NCI-H82 treated with DMSO at 0.1 percent for 48 hours (cell line): Measurements from ENCODE around the gene MMP24.
A peak's percentile ranks its signal among the peaks of the same experiment; 100 is the strongest.

ENCODE experiments used
- DNase-seq: peaks from one replicate; lab custom pipeline; 2025; ENCODE audit not compliant: unreplicated experiment; lab: John Stamatoyannopoulos, UW

MMP24 gene

DNA sequence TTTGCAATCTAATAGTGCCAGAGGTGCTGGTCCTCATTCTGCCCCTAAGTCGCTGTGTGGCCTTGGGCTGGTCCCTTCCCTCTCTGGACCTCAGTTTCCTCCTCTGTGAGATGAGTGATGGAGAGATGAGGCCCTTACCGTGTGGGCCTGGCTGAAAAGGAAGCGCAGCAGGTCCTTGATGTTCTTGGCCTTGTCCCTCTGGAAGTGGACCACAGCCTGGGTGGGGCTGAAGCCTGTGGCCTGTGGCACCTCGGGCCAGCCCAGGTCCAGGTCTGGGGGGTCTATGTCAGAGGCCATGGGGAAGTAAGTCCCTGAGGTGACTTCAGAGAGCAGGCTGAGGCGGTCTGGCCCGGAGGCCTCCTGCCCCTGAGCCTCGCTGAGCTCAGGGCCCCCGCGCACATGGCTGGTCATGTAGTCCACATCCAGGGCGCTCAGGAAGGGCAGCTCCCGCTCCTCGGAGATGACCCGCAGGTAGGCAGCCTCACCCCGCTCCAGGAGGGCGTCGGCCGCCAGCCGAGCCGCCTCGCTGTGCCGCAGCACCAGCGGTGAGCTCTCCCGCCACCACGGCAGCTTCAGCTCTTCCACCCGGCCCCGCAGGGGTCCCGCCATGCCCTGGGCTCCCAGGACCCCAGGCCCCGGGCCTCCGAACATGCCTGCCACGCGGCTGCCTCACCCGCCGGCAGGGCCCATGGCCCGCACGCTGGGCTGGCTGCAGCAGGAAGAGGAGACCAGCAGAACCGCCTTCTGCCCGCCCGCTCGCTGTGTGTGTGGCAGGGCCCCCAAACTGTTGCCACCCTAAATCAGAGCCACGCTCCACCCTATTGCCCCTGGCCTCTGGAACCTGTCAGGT is 65.4 kb downstream of the MMP24 start, which contains the start of gene FAM83C:
Gene FAM83C, minus strand, starts transcription at position 772 of the 850 bp plus-strand sequence. Its CDS starts 121 bp downstream, at position 651.
- DNase-seq = no peak

DNA sequence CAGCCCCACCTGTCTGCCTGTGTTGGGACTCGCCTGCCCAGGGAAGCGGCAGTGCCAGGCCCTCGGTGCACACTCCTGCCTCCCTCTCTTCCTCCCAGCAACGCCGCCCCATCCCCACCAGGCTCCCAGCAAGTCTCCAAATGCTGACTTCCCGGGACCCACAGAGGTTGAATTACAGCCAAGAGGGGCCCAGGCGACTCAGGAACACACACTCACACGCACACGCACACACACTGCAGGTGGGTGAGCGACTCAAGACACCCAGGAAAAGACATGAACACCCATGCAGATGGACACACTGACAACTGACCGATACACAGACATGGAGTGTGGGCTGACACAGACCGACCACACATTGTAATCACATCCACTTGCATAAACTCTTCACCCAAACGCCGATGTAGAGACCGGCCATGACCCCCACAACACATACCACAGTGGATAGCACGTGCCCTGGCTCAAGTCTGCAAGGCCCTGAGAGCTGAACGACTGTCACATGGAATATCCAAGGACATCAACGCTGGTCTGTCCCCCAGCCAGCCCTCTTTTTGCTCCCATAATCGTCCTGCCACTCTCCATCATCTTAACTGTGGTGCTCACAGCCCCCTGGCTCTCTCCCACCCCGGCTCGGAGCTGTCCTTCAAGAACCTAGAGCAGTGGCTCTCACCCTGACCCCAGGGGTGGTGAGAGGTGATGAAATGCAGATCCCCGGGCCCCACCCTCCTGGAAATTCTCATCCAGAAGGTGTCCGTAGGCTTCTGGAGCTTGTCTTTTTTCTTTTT is 66.2 kb downstream of the MMP24 start:
- no peak for DNase-seq

DNA sequence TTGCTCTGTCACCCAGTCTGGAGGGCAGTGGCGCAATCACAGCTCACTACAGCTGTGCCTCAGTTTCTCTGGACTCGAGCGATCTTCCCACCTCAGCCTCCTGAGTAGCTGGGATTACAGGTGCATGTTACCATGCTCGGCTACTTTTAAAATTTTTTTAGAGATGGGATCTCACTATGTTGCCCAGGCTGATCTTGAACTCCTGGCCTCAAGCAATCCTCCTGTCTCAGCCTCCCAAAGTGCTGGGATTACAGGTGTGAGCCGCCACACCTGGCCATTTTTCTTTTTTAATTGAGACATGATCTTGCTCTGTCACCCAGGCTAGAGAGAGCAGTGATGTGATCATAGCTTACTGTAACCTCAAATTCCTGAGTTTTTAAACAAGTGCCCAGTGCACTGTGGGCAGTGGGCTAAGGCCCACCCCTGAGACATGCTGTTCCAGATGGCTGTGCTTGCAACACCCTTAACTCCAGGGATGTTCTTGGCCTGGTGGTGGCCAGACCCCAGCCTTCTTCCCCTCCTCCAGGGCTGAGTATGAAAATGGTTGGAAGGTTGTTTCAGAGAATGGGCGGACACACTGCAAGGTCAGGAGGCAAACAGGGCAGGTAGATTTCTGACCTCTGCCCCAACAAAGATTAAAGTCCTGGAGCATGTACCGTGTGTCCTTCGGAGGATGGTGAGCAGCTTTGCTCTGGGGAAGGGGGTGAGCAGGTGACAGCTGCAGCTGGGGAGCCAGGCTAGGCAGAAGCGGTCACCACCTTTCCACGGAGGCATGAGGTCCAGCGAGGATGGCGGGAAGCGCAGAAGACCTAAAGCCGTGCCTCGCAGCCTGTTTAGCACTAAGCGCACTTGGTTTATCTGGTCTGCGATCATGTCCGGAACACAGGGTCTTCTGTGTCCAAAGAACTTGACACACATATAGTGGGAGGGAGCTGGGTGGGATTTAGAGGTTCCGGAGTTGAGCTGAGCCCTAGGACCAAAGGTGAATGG is 67.1 kb downstream of the MMP24 start:
- no peak for DNase-seq

DNA sequence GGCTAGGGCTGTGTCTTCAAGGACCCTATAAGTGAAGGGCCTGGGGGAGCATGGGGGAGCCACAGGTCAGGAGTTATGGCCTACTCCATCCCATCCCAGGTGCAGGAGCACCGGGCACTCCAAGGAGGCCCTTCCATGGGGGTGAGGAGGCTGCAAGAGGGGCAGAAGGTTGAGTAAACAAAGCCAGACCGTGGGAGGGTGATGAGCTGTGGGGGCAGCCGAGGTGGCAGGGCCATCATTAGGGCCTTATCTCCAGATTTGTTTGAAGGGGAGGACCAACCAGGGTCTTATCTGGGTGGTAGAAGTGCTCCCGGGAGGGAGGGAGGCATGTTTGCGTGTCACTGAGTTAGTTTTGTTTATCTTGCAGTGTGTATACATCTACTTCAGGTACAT is 67.8 kb downstream of the MMP24 start:
- no peak for DNase-seq

DNA sequence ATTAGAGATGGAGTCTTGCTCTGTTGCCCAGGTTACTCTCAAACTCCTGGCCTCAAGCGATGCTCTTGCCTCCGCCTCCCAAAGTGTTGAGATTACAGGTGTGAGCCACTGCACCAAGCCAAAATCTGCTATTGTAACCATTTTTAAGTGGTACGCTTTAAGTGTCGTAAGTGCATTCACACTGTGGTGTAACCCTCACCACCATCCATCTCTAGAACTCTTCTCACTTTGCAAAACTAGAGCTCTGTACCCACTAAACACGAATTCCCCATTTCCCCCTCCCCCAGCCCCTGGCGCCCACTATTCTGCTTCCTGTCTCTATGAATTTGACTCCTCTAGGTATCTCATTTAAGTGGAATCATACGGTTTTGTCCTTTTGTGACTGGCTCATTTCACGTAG is 68.6 kb downstream of the MMP24 start:
- no peak for DNase-seq

DNA sequence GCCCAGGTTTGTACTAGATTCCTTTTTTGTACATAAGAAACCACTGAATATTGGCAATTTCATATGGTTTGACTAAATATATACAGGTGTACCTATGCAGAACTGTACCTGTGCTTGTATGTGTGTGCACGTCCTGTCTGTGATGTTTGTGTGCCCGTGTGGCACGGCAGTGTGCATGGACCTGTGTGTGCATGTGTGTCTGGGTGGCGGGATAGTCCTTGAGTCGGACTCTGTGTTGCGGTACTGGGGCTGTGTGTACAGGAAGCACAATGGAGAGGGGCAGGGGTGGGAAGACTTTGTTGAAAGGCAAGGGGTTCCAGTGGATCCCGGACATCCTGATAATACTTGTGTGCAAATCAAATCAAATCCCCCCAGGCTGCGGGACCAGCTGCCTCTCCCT is 69.2 kb downstream of the MMP24 start:
- DNase-seq = no peak

DNA sequence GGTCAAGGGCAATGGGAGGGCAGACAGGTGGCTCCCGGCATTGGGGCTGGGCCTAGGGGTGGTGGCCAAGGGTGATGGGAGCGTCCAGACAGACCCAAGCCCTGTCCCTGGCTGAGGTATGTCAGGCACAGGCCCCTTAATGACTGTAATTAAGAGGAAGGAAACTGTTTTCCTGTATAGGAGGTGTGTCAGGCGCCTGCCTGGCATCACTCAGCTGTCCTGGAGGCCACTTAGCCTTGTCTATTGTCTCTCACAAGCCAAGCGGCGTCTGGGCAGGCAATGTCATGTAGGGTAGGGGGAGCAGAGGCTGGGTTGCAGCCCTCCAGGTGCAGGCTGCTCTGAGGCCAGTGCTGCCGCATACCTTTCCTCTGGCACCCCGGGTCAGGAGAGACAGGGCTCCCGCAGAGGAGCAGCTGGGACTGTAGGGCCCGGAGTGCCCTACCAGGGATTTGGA is 69.6 kb downstream of the MMP24 start:
- no peak for DNase-seq

DNA sequence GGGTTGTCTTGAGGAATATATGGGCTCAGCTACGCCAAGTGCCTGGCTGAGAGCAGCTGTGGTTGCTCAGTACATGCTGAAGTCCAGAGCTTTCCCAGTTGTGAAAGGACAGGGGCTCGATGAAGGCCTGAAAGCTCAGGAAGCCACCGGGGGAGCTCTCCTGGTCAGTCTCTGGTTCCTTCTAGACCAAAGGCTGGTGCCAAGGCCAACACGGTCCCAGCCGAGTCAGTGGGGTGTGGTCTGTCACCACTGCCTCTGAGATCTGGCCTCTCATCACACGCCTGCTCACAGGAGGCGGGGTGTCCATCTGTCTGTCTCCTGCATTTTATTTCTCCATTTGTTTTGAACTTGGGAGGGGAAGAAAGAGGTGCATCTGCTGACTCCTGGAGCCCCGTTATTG is 70.7 kb downstream of the MMP24 start:
- no peak for DNase-seq

DNA sequence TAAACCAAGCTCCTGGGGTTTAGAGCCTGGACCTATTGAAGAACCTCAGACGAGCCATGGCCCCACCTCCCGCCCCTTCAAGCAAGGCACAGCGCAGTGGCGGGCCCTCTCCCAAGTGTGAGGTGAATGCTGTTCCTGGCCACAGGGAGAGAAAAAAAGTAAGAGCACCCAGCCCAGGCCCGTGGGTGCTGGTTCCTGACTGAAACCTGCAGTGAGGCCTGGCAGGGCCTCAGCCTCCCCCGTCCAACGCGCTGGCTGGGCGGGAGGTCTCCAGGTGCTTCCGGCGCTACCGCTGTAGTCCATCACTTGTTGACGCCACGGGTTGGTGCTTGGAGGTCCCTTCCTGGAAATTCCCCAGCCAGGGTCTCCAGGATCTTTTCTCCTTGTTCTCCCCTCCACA is 71.2 kb downstream of the MMP24 start:
- DNase-seq = no peak

DNA sequence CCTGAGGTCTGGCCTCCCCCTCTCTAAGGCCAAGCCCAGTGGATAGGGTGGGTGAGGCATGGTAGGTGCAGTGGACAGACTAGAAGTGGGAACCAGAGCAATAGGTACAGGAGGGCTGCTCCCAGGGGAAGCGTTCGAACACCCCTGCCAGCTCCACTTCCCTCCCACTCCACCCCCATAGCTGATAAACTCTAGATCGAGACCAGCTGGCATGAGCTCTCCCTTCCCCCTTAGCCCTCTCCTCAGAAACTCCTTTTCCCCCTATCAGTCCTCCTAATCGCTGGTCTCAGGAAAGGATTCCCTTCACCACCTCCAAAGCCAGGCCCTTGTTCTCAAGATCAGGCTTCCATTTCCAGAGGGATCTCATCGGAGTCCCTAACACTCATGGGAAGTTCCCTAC is 71.8 kb downstream of the MMP24 start:
- DNase-seq = no peak

DNA sequence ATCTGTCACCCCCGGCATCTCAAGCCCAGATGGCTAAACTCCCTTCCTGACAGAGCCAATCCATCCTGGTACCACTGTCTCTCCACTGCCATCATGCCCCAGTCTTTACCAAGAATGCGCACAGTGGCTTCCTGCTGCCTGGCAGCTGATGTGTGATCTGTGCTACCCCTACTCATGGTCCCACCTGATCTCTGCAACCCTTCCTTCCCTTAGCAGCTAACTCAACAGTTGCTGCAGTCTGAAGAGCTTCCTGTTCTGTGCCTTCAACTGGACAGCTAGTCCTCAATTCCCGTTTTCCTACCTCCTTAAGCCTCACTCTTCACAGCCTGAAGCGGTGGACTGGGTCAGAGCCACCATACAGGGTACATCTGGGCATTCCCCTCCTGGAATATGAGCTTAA is 73.3 kb downstream of the MMP24 start:
- no peak for DNase-seq

DNA sequence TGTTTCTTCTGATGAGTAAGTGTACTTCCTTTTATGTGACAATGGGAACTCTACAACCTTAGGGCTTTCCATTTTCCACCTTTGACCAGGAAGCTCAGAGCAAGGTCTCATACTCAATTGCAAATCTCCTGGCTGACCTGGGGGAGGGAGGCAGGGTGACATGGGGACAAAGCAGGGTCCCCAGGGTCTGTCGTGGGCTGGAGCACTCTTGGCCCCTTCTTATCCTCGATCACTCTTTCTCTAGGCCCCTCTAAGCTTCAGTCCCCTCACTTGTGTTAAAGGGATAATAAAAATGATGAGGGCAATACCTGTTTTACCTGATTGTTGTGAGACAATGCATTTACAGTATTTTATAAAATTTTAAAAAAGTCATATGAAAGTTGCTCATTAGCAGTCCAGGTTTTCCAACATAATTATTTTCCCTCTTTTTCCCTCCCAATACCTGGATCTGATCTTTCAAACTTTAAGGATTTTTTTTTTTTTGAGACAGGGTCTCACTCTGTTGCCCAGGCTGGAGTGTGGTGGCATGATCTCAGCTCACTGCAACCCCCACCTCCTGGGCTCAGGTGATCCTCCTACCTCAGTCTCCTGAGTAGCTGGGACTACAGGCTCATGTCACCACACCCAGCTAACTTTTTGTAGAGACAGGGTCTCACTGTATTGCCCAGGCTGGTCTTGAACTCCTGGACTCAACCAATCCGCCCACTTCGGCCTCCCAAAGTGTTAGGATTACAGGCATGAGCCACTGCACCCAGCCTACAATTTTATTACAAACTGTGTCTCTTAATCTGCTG is 74.2 kb downstream of the MMP24 start:
- no peak for DNase-seq

DNA sequence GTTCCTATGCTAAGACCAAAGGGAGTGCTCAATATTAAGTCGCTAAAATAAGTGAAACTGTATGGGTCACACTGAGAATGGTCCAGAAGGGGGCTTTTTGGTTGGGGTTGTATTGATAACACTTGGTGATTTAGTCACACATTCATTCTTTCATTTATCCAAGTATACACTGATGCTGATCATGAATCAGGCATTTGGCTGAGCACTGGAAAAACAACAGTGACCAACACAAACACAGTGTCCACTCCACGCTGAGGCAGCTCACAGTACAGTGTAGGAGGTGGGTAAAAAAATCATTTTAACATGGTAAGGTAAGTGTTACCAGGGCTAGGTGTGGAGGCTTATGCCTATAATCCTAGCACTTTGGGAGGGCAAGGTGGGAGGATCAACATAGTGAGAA is 74.9 kb downstream of the MMP24 start:
- DNase-seq = no peak

DNA sequence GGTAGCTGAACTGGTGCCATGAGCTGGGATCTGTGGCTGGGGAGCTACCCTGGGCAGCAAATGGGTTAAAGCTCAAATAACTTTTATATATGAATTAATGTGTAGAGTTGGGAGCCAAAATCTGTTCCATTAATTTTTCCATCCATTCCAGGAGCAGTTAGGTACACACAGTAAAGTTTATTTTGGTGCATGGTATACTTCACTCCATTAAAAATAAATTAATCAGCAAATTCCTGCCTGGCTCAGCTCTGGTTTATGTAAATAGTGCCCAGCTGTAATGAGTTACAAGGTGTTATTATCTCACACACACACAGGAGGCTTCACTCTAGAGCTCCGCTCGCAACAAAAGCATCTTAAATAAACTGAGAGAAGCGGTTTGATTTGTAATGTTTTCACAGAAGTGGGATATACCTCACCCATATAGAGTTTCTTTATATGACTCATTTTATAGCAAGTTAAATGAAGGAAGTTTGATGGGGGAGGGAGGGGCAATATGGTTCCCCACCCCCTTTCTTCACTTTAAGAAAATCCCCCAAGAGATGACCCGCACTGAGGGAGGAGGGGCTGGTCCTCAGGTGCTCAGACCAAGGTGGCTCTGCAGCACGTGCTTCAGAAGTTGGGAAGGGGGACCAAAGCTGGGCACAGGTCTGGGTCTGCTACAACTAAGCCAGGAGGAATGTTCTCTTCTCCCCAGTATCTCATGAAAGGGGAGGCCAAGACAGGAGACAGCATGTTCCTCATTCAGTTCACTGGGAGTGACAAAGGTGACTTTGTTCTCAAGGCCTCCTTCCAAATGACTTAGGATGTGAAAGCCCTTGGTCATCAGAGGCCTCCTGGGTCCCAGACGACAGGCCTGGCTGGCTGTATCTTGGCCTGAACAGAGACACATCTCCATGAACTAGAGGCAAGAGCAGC is 76.2 kb downstream of the MMP24 start:
- DNase-seq = no peak

DNA sequence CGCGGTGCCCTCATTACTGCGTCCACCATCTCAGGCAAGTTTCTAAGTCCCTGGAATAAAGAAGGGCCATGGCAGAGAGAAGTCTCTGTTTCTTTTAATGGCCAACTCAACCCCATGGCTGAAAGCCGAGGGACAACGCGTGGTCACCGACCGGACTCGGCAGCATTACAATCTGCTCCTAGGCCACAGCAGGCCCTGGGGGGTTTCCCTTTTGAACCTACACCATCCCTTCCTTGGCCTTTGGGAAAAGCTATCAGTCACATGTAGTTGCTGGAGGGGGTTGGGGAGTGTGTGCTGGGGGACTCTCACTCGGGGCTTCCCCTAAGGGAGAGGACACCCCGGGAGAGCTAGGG is 76.9 kb downstream of the MMP24 start:
- DNase-seq = no peak

DNA sequence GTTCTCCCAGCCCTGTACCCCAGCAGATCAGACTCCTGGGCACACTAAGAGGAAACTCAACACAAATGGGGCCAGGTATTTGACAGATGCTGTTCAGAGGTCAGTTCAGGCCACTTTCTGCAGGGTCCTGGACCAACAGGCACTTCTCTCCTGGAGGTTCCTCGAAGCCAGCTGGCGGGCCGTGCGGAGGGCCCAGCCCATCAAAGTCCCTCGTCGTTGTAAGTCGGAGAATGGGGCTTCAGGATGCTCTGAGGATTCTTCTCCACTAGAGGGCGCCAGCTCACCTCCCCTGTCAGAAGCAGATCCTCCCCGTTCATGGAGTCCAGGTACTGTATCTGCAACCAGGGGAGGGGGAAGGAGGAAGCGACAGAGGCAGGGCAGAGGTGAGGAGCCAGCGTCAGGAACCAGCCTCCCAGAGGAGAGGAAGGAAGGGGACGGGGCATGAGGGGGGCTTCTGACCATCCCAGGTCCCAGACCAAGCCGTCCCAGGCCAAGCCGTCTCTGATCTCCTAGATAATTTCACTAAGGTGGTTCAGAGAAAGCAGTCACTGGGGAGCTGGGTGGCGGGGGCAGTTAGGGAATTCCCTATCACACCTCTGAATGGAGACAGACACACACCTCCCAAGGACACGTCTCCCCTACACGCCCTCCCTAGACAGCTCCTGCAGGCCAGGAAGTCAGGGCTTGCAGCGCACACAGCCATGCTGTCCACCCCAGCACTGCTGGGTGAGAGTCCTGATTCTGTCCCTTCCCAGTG is 77.4 kb downstream of the MMP24 start:
- DNase-seq = peak; percentile 82

DNA sequence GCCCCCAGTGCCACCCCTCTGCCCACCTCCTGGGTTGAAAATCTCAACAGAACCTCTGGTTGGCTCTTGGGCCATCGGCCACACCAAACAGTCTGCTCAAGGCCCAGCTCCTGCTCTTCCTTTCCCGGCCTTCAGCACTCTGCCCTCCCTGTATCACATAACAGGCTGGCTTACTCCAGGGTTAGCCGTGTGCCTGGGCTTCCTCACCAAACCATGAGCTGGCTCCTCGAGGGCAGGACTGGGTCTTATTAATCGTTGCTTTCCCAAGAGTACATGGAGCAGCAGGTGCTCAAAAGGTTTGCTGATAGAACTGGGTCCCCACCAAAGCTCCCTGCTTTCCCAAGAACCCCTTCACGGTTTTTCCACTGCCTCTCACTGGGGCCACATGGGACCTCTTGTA is 78.5 kb downstream of the MMP24 start:
- no peak for DNase-seq

DNA sequence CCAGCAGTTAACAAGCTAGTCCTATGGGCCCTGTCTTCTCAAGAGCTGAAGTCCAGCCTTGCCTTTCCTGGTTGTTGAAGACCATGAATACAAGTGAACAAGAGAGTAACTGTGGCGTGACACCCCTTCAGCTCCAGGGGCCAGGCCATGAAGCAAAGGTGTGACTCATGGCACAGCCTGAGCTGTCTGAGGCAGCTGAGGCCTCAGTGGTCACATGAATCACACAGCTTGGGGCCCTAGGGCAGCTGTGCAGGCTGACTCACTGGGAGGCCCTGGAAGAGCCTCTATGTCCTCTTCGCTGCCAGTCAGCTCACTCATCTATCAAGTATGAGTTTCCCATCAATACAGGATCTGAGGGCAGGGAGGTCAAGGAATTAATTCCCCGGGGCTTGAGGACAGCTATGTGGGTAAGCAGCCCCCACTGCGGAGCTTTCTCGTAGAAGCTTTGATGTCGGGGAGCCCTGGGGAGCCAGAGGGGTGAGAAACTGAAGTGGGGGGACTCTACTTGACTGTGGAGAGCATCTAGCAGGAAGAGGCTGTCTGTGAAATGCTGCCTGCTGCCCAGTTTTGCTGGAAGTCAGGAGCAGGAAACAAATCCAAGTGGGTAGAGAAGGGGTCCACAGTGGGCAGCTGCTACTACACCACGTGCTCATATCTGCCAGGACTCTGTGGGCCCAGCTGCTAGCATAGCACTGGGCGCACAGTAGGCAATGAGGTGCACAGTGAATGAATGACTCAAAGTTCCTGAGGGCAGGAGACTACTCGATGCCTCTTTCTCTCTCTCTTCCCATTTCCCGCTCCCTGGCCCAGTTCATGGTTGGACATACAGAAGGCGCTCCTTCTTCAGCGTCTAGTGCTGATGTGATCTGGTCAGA is 79.4 kb downstream of the MMP24 start:
- no peak for DNase-seq
